ENCODE results near the gene CREBRF.
"Not testable (repeated sequence)": the region's sequence is repeated elsewhere in the genome, so short reads cannot be mapped to it uniquely, and the experiment has no call there.

The CREBRF gene

DNA sequence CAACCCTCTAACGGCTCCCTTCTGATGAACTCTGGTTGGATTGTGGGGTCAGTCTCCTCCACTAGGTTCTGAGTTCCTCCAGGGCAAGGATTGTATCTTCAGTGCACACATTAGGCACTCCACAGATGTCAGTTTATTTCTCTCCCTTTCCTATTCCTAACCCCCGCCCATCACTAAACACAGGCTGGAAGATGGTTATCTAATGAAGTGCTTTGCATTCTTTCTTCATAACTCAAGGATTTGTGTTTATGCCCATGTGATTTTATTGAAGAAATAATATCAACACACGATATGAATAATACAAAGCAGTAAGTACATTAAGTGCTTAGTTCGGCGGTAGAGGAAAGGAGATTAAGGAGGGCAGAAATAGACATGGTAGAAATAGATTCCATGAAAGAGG, 4.4 kb upstream of the CREBRF start:
- Mint-ChIP-seq H3K36me3 (no peaks in the 10 kb centered on the region), H3K27me3 (no peaks in the 10 kb centered on the region), H3K9me3 (ENCODE audit: low read depth) (no peaks in the 10 kb centered on the region), H3K27ac (no peak overlapping the region), H3K4me3 (no peak overlapping the region), H3K4me1 (ENCODE audit: low read depth) (peaks cover 22% of the 10 kb centered on the region)

GRCh38 chr5:173053041-173053440, 3.1 kb upstream of the CREBRF start:
- H3K9me3 Mint-ChIP-seq (ENCODE audit: low read depth): no peaks in the 10 kb centered on the region
- H3K36me3 Mint-ChIP-seq: no peaks in the 10 kb centered on the region
- no peaks in the 10 kb centered on the region for H3K27me3 Mint-ChIP-seq
- peaks cover 28% of the 10 kb centered on the region for H3K4me1 Mint-ChIP-seq (ENCODE audit: low read depth)
- no peak overlapping the region for H3K4me3 Mint-ChIP-seq
- H3K27ac Mint-ChIP-seq: no peak overlapping the region

GRCh38 chr5:173055042-173055721, 970 bp upstream of the CREBRF start:
- no peaks in the 10 kb centered on the region for H3K9me3 Mint-ChIP-seq (ENCODE audit: low read depth)
- peak overlapping the region; percentile 97 for H3K27ac Mint-ChIP-seq
- no peaks in the 10 kb centered on the region for H3K36me3 Mint-ChIP-seq
- H3K4me3 Mint-ChIP-seq: peak overlapping the region; percentile 96
- no peaks in the 10 kb centered on the region for H3K27me3 Mint-ChIP-seq
- H3K4me1 Mint-ChIP-seq (ENCODE audit: low read depth): peaks cover 41% of the 10 kb centered on the region

GRCh38 chr5:173055722-173055982, 500 bp upstream of the CREBRF start:
- Mint-ChIP-seq H3K4me3 (peak overlapping the region; percentile 96), H3K9me3 (ENCODE audit: low read depth) (no peaks in the 10 kb centered on the region), H3K4me1 (ENCODE audit: low read depth) (peaks cover 45% of the 10 kb centered on the region)

DNA sequence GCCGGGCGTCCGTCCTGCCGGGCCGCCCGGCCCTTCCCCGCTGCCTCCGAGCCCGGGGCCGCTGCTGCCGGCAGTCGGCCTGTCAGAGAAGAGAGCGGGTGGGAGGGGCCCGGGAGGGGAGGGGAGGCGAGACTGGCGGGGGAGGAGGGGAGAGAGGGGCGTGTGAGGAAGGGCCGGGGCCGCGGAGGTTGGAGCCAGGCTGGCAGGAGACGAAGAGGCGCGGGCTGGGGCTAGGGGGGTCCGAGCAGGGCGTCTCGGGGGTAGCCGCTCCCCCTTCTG, 570 bp downstream of the CREBRF start:
- peaks cover 55% of the 10 kb centered on the region for H3K4me1 Mint-ChIP-seq (ENCODE audit: low read depth)
- peak overlapping the region; percentile 94 for H3K27ac Mint-ChIP-seq
- H3K4me3 Mint-ChIP-seq: peak overlapping the region; percentile 92
- H3K36me3 Mint-ChIP-seq: no peaks in the 10 kb centered on the region
- no peaks in the 10 kb centered on the region for H3K9me3 Mint-ChIP-seq (ENCODE audit: low read depth)
- H3K27me3 Mint-ChIP-seq: no peaks in the 10 kb centered on the region

More at GRCh38 chr5:173055722-173055982, 500 bp upstream of the CREBRF start:
- no peaks in the 10 kb centered on the region for H3K27me3 Mint-ChIP-seq
- H3K27ac Mint-ChIP-seq: peak overlapping the region; percentile 97
- H3K36me3 Mint-ChIP-seq: no peaks in the 10 kb centered on the region

GRCh38 chr5:173057062-173057924, 1.1 kb downstream of the CREBRF start:
- peak overlapping the region; percentile 92 for H3K4me3 Mint-ChIP-seq
- H3K27ac Mint-ChIP-seq: peak overlapping the region; percentile 94
- no peaks in the 10 kb centered on the region for H3K36me3 Mint-ChIP-seq
- no peaks in the 10 kb centered on the region for H3K9me3 Mint-ChIP-seq (ENCODE audit: low read depth)
- peaks cover 61% of the 10 kb centered on the region for H3K4me1 Mint-ChIP-seq (ENCODE audit: low read depth)
- H3K27me3 Mint-ChIP-seq: no peaks in the 10 kb centered on the region

DNA sequence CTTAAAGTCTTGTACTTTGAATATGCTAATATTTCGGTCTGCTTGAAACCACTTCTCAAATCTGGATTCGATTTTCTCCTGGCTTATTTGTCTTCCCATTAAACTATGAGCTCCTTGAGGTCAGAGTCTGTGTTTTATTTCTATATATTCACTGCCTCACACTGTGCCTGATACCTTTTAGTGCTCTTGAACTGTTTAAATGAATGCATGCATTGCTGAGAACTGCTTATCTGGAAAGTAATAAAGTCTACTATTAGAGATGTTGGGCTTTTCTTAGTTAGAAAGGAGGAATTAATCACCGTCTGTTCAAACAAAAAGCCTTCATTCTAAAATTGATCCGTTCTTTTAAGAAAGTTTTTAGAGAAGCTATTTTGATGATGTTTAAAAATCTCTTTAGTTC, 6.0 kb downstream of the CREBRF start:
- H3K4me1 Mint-ChIP-seq (ENCODE audit: low read depth): peaks cover 71% of the 10 kb centered on the region
- no peak overlapping the region for H3K4me3 Mint-ChIP-seq
- H3K36me3 Mint-ChIP-seq: no peaks in the 10 kb centered on the region
- no peaks in the 10 kb centered on the region for H3K27me3 Mint-ChIP-seq
- H3K27ac Mint-ChIP-seq: peak overlapping the region; percentile 89
- no peaks in the 10 kb centered on the region for H3K9me3 Mint-ChIP-seq (ENCODE audit: low read depth)

GRCh38 chr5:173065155-173065554, 9.0 kb downstream of the CREBRF start:
- Mint-ChIP-seq H3K4me1 (ENCODE audit: low read depth) (peaks cover 72% of the 10 kb centered on the region), H3K27ac (peak overlapping the region; percentile 92), H3K4me3 (peak overlapping the region; percentile 75), H3K36me3 (no peaks in the 10 kb centered on the region), H3K9me3 (ENCODE audit: low read depth) (no peaks in the 10 kb centered on the region), H3K27me3 (no peaks in the 10 kb centered on the region)

DNA sequence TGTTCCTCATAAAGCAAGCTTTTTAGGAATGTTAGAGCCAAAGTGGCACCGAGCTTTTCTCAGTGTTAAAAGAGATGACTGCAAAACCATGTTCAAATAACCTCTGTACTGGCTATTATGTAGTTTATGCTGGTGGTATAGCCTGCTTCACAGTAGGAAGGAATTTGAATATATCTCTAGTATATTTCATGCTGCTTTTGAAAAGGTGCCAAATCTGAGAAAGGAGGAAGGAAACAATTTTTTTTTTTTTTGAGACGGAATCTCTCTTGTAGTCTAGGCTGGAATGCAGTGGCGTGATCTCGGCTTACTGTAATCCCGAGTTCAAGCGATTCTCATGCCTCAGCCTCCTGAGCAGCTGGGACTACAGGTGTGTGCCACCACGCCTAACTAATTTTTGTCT, 13.5 kb downstream of the CREBRF start:
- no peaks in the 10 kb centered on the region for H3K27me3 Mint-ChIP-seq
- peak overlapping the region; percentile 51 for H3K4me3 Mint-ChIP-seq
- H3K9me3 Mint-ChIP-seq (ENCODE audit: low read depth): no peaks in the 10 kb centered on the region
- peaks cover 60% of the 10 kb centered on the region for H3K4me1 Mint-ChIP-seq (ENCODE audit: low read depth)
- peaks cover 4% of the 10 kb centered on the region for H3K36me3 Mint-ChIP-seq
- peak overlapping the region; percentile 81 for H3K27ac Mint-ChIP-seq

- Mint-ChIP-seq H3K4me3 (no peak overlapping the region), H3K27me3 (no peaks in the 10 kb centered on the region), H3K4me1 (ENCODE audit: low read depth) (peaks cover 49% of the 10 kb centered on the region), H3K36me3 (peaks cover 10% of the 10 kb centered on the region), H3K9me3 (ENCODE audit: low read depth) (no peaks in the 10 kb centered on the region), H3K27ac (peak overlapping the region; percentile 46)
Observed at GRCh38 chr5:173075137-173075843, 19.1 kb downstream of the CREBRF start.

GRCh38 chr5:173075970-173076369, 19.8 kb downstream of the CREBRF start:
- peaks cover 6% of the 10 kb centered on the region for H3K36me3 Mint-ChIP-seq
- no peaks in the 10 kb centered on the region for H3K9me3 Mint-ChIP-seq (ENCODE audit: low read depth)
- no peak overlapping the region for H3K27ac Mint-ChIP-seq
- H3K4me3 Mint-ChIP-seq: no peak overlapping the region
- H3K4me1 Mint-ChIP-seq (ENCODE audit: low read depth): peaks cover 49% of the 10 kb centered on the region
- H3K27me3 Mint-ChIP-seq: no peaks in the 10 kb centered on the region

GRCh38 chr5:173076471-173076870, 20.3 kb downstream of the CREBRF start:
- H3K4me1 Mint-ChIP-seq (ENCODE audit: low read depth): peaks cover 50% of the 10 kb centered on the region
- H3K36me3 Mint-ChIP-seq; H3K27ac Mint-ChIP-seq; H3K27me3 Mint-ChIP-seq; H3K9me3 Mint-ChIP-seq (ENCODE audit: low read depth); H3K4me3 Mint-ChIP-seq: not testable (repeated sequence)

- H3K4me3 Mint-ChIP-seq: no peak overlapping the region
- H3K27ac Mint-ChIP-seq: no peak overlapping the region
- peaks cover 41% of the 10 kb centered on the region for H3K4me1 Mint-ChIP-seq (ENCODE audit: low read depth)
- peaks cover 6% of the 10 kb centered on the region for H3K36me3 Mint-ChIP-seq
- no peaks in the 10 kb centered on the region for H3K27me3 Mint-ChIP-seq
- H3K9me3 Mint-ChIP-seq (ENCODE audit: low read depth): no peaks in the 10 kb centered on the region
Observed at GRCh38 chr5:173078878-173079277, 22.7 kb downstream of the CREBRF start.

- Mint-ChIP-seq H3K4me1 (ENCODE audit: low read depth) (peaks cover 28% of the 10 kb centered on the region), H3K4me3 (no peak overlapping the region), H3K27ac (no peak overlapping the region), H3K9me3 (ENCODE audit: low read depth) (no peaks in the 10 kb centered on the region), H3K27me3 (no peaks in the 10 kb centered on the region), H3K36me3 (peaks cover 5% of the 10 kb centered on the region)
Observed at GRCh38 chr5:173089581-173089980, 33.4 kb downstream of the CREBRF start.

DNA sequence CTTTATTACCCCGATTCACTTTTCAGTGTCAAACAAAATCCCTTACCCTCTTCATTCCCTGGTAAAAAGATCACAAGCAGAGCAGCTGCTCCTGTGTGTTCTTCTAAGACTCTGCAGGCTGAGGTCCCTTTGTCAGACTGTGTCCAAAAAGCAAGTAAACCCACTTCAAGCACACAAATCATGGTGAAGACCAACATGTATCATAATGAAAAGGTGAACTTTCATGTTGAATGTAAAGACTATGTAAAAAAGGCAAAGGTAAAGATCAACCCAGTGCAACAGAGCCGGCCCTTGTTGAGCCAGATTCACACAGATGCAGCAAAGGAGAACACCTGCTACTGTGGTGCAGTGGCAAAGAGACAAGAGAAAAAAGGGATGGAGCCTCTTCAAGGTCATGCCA, 34.5 kb downstream of the CREBRF start:
- H3K4me1 Mint-ChIP-seq (ENCODE audit: low read depth): peaks cover 31% of the 10 kb centered on the region
- peak overlapping the region; percentile 1 for H3K27ac Mint-ChIP-seq
- H3K4me3 Mint-ChIP-seq: no peak overlapping the region
- no peaks in the 10 kb centered on the region for H3K9me3 Mint-ChIP-seq (ENCODE audit: low read depth)
- peaks cover 5% of the 10 kb centered on the region for H3K36me3 Mint-ChIP-seq
- H3K27me3 Mint-ChIP-seq: no peaks in the 10 kb centered on the region
